ENCODE results near the gene MAFG.
A peak's percentile ranks its signal among the peaks of the same experiment; 100 is the strongest.

The MAFG gene

DNA sequence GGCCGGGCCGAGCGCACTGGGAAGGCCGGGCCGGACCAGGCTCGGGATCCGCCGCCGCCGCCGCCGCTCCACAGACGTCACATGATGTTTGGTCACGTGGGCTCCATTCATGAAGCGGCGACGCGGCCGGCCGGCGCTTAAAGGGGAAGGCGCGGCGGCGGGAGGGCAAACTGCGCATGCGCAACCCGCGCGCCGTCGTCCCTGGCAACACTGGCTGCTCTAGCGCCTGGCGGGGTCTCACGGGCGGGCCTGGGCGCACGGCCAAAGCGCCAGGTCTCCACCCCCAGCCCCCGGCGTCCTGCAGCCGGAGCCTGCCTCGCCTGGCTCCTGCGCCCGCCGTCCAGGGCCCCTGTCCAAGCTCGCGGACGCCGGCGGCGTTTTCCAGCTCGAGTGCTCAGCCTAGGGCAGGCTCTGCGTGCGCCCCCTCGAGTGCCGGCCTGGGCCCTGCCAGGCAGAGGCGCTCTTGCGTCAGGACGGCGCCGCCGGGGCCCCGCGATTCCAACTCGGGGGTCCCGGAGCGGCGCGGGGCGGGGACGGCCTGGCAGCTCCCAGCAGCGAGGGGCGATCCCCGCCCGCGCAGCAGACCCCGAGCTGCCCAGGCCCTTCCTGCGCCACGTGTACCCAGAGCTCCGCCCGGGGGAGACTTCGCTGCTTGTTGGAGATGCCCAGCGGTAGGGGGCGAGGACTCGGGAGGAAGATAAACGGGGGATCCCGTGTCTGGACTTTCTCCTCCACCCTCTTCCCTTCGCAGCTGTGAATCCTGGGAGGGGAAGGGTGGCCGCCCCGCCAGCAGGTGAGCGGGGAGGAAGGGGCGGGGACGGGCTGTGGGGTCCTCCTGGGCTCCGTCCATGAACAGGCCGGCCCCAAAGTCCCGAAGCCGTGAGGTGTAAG lies at the start of gene MAFG:
MAFG (minus strand) TSS at position 83 of the 891 bp plus-strand sequence. CDS start 4,550 bp downstream, outside the sequence.
- TF ChIP-seq ZNF274 (IDR thresholded peaks at IDR 0.05; ENCODE audit: low read depth, low read length), result no peak
- H3K4me3 ChIP-seq (ENCODE audit: low read length), result peak within 1 kb of the TSS; percentile 74

DNA sequence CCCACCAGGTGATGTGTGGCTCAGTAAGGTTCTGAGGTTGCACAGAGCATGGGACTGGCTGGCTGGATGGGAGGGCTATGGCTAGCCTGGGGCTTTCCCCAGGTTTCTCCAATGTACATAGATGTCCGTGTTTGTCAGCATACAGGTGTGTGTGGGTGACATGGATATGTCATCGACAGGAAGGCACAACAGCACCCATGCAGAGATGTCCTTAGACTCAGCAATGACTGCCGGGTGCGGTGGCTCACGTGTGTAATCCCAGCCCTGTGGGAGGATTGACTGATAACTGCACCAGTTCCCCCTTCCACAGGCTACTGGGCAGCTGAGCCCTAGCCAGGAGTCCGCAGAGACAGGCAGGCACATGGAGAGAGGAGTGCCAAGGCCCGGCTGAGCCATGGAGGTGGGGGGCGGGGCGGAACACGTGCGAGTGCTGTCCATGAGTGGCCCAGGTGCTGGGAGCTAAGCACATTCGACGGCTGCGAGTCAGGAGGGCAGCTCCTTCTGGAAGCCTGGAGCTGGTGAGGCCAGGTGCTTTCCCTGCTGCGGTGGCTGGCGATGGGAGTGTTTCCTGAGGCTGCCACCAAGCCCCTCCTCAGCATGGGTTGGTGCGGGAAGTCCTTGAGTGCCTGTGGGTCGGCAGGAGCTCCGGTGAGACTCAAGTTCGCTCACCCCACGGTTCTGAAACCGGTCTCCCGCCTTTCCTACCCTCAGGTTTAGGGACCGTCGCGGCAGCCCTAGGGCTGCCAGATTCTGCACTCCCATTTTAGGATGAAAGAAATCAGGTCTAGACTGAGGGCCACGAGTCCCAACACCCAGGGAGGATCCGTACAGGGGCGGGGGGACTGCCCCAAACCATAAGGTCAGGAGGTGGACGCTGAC lies 49.0 kb upstream of the MAFG start:
- TF ChIP-seq ZNF274 (IDR thresholded peaks at IDR 0.05; ENCODE audit: low read depth, low read length), result no peak
- H3K4me3 ChIP-seq (ENCODE audit: low read length), result peak overlapping the region; percentile 66; the same call in 1 of the 2 replicates

DNA sequence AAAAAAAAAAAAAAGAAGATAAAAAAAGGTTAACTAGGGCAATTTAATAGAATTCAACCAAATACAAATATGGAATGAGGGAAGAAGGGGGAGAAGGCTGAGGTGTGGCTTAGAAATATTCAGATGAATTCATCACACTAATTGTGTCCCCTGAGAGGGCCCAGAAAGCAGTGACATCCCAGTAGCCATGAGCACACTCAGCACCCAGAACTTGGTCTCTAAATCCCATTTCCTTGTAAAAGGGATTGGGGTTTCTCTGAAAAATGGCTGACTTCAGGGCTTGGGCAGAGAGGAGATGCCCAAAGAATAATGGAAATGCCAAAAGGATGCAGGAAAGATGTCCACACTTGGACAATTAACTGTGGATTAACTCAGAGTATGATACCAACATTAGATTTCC lies 45.9 kb upstream of the MAFG start:
- no peak for TF ChIP-seq ZNF274 (IDR thresholded peaks at IDR 0.05; ENCODE audit: low read depth, low read length)
- no peak overlapping the region for H3K4me3 ChIP-seq (ENCODE audit: low read length)

DNA sequence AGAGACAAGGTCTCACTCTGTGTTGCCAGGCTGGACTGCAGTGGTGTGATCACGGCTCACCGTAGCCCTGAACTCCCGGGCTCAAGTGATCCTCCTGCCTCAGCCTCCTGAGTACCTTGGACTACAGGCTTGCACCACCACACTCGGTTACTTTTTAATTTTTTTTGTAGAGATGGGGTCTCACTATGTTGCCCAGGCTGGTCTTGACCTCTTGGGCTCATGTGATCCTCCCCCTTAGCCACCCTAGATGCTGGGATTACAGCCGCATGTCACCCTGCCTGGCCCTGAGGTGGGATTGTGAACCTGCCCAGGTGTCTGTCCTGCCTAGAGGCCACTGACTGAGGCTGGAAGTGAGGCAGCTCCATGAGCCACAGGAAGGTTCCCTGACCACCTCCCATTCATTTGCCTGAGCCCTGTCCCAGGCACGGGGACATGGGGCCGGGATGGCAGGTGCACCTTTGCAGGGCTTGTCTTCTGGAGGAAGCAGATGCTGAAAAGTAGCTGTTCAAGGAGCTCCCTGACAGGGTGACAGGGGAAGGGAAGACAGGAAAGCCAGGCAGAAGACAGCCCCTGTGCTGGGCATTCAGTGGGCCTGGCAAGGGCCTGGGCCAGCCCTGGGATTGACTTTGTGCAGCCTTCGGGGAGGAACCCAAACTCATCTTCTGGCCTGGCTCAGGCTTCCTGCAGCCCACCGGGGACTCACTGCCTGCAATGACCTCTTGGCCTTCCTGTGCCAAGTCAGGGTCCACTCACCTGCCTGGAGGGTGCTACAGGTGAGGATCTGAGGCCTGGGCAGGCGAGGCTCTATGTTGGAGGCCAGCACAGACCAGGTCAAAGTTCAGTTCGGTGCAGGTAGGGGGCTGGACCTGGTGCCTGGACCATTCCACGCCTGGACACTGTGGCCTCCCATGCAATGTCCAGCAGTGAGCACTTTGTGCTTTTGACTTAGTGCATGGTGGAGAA lies 41.6 kb upstream of the MAFG start:
- TF ChIP-seq ZNF274 (IDR thresholded peaks at IDR 0.05; ENCODE audit: low read depth, low read length), result no peak
- no peak overlapping the region for H3K4me3 ChIP-seq (ENCODE audit: low read length)

DNA sequence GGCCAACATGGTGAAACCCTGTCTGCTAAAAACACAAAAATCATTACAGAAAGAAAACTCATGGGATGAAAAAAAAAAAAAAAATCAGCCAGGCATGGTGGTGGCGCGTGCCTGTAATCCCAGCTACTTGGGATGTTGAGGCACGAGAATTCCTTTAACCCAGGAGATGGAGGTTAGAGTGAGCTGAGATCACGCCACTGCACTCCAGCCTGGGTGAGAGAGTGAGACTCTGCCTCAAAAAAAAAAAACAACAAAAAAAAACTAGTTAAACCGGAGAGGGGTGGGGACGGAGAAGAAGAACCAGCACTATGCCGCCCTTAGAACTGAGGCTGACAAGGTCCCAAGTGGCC lies 40.8 kb upstream of the MAFG start:
- H3K4me3 ChIP-seq (ENCODE audit: low read length), result no peak overlapping the region
- TF ChIP-seq ZNF274 (IDR thresholded peaks at IDR 0.05; ENCODE audit: low read depth, low read length), result no peak

DNA sequence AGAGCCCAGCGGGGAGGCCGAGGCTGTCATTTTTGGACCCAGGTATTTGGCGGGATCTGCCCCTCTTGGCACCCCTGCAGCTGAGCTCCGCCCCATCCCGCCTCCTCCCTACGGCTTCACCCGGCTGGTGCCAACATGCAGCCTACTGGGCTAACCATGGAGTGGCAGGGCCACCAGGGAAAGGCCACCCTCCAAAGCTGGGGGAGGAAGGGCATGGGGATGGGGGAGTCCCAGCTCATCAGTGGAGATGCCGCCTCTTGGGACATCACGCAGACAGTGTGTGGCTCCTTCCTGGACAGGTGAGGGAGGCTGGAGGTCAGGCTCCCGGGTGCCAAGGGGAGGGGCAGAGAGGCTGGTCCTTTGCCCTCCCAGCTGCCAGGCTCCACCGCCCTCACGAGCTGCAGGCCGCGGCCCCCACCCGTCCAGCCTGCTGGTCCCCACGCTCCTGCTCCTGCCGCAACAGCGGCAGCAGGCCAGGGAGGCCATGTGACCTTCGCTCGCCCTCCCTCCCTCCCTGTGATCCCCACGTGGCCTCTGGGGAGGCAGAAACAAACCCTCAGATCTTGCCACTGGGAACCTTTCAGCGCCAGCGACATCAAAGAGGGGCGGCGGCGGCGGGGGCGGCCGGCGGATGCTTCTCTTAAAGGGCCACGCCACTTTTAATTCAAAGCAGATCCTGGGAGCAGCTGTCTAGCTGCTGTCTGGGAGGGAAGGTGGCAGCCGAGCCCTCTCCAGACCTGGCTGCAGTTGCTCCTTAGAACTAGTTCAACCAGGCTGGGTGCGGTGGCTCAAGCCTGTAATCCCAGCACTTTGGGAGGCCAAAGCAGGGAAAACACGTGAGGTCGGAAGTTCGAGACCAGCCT lies 40.2 kb upstream of the MAFG start:
- H3K4me3 ChIP-seq (ENCODE audit: low read length), result no peak overlapping the region; the same call in 1 of the 2 replicates
- TF ChIP-seq ZNF274 (IDR thresholded peaks at IDR 0.05; ENCODE audit: low read depth, low read length), result no peak

DNA sequence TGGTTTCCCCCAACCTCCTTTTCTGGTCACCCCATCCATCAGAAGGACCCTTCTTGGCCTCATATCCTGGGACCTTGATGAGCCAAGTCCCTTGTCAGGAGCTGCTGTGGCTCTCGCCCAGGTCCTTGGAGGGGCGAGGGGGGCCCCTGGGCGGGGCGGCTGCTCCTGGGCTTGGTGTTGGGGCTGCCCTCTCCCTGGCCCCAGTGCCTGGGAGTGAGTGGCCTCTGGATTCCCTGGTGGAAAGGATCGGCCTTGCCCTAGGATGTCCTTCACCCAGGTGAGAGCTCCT lies 39.7 kb upstream of the MAFG start:
- TF ChIP-seq ZNF274 (IDR thresholded peaks at IDR 0.05; ENCODE audit: low read depth, low read length), result no peak
- H3K4me3 ChIP-seq (ENCODE audit: low read length), result no peak overlapping the region

DNA sequence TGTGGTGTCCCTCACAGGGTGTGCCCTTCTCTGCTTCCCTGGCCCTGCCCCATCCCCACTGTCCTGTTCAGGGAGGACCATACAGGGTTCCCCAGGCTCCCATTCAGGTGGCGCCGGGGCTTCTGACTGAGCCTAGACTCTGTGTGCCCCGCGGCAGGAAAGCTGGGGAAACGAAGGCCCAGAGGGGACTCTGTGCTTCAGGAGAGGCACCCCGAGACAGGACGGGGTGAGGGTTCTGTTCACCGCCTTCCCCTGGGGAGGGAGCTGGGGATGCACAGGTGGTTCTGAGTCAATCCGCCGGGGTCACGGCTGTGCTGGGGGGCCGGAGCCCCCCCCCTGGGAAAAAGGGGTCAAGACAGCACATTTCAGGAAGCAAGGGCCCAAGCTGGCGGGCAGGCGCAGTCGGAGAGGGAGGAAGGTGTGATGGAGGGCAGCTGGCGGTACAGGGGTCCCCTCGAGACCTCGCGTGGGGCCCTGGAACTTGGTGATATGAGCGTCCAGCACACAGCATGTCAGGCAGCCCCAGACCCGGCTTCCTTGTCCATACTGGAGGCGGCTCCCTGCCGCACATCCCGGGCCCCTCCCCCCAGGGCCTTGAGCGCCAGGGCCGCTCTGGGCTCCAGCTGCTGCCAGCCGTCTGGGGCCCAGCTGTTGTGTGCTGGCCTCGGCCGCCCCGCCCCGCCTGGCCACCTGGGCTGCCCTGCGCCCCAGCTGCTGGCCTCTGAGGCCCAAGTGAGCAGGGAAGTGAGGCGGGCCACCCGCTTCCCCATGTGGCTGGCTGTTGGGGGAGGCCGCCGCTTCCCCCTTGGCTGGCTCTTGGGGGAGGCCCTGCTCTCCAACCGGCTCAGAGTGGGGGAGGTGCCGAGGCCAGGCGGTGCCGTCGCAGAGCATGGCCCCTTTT lies 39.1 kb upstream of the MAFG start:
- no peak overlapping the region for H3K4me3 ChIP-seq (ENCODE audit: low read length)
- no peak for TF ChIP-seq ZNF274 (IDR thresholded peaks at IDR 0.05; ENCODE audit: low read depth, low read length)

DNA sequence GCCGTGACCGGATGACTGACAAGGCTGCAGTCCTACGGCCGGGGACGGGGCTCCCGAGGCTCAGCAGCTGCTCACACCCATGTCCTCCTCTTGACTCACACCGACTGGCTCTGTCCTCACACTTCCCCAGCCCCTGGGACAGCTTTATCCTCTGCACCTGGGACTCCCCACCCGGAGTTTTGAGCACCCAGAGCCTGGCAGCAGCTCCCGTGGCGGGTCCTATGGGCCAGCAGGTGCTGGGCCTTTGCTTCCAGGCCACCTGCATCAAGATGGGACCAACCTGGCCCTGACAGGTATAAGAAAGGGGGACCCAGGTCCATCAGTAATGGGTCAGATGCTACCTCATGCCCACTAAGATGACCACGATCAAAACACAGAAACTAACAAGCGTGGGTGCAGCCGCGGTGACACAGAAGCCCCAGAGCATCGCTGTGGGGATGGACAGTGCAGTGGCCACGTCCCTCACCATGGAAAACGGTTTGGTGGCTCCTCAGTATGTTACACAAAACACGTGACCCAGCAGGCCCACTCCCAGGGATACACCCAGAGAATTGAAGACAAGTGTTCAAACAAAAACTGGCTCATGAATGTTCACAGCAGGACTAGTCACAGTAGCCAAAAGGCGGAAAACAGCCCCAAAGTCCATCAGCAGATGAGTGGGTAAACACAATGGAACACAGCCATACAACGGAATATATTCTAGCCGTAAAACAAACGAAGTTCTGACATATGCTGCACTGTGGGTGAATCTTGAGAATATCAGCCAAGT lies 36.7 kb upstream of the MAFG start:
- no peak for TF ChIP-seq ZNF274 (IDR thresholded peaks at IDR 0.05; ENCODE audit: low read depth, low read length)
- H3K4me3 ChIP-seq (ENCODE audit: low read length), result no peak overlapping the region

DNA sequence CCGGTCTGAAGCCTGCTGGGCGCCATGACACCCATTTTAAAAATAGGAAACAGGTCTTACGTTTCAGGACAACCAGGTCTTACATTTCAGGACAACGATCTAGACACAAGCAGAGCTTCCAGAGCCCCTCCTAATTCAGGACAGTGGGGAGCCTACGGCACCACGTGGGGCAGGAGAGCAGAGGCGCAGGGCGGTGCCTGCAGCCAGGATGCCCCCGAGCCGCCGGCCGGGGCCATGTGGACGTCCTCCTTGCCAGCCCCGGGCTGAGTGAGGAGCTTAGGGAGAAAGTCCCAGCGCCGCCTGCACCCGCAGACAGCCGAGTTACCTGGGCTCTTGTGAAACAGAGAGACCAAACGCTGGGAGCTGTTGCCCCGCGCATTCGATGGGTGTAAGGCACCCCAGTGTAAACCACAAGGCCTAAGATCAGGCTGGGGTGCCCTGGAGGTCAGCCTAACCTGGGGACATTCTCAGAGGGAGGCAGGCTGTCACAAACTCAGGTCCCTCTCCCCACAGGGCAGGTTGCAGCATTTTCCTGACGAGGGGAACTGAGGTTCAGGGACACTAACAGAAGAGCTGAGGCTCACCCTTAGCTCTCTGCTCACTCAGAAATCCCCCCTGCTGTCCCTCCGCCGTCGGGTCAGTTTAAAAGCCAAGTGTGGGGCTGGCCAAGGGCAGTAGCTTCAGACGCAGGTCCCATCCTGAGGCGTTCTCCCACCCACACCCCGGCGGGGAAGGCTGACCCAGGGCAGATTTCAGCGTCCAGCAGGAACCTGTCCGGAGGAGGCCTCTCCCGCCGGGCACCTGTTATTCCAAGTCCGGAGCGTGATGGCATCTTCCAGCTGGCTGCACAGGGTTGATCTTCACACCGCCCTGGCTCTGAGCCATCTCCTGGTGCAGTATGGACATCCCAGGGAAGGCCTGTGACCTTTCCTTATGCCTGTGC lies 35.2 kb upstream of the MAFG start:
- TF ChIP-seq ZNF274 (IDR thresholded peaks at IDR 0.05; ENCODE audit: low read depth, low read length), result no peak
- H3K4me3 ChIP-seq (ENCODE audit: low read length), result no peak overlapping the region
